SU-DHL-6 (cell line): ENCODE data around the gene PRRX2.

ENCODE experiments used
- EZH2phosphoT487 ChIP-seq: fragments of 200-600 bp; sonication (generic), shearing (Covaris generic); conservative IDR thresholded peaks from 2 replicates; pipeline ENCODE4 v1.6.1; 2018; ENCODE audit warnings: mild to moderate bottlenecking, antibody characterized with exemption, low read length, moderate library complexity, mixed read lengths
- TF ChIP-seq, protein P1 (sequence below): fragments of 200-600 bp; sonication (generic); IDR thresholded peaks from one replicate; pipeline ENCODE4 v1.5.1; 2017; ENCODE audit warnings: antibody characterized with exemption, mild to moderate bottlenecking, low read length, moderate library complexity; ENCODE audit not compliant: insufficient read depth, poor library complexity, severe bottlenecking

DNA sequence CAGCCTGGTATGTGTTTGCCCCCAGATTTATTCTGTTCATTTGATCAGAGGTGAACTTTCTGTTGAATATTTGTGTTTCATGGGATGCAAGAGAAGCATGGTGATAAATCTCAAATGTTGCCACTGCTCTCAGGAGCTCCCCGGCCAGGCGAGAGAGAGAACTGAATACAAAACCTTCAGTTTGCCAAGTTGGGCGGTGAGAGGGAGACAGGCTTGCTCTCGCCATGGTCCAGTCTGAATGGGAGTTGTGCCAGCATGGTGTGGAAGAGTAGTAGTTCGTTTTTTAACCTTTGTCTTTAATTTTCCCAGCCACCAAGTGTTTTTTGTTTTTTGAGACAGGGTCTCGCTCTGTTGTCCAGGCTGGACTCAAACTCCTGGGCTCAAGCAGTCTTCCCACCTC is 36.7 kb upstream of the PRRX2 start:
- TF ChIP-seq, protein P1, sequence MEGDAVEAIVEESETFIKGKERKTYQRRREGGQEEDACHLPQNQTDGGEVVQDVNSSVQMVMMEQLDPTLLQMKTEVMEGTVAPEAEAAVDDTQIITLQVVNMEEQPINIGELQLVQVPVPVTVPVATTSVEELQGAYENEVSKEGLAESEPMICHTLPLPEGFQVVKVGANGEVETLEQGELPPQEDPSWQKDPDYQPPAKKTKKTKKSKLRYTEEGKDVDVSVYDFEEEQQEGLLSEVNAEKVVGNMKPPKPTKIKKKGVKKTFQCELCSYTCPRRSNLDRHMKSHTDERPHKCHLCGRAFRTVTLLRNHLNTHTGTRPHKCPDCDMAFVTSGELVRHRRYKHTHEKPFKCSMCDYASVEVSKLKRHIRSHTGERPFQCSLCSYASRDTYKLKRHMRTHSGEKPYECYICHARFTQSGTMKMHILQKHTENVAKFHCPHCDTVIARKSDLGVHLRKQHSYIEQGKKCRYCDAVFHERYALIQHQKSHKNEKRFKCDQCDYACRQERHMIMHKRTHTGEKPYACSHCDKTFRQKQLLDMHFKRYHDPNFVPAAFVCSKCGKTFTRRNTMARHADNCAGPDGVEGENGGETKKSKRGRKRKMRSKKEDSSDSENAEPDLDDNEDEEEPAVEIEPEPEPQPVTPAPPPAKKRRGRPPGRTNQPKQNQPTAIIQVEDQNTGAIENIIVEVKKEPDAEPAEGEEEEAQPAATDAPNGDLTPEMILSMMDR: no peak
- TF ChIP-seq EZH2phosphoT487: no peak
